Common myeloid progenitor, CD34-positive (primary cell): Measurements from ENCODE around the gene IGF2BP1.

Source experiments
- CTCF ChIA-PET: fragments of 350-600 bp; sonication (Branson Sonifier 250); formaldehyde crosslinking; loops from one replicate; lab custom pipeline; 2021; ENCODE audit warnings: antibody characterized with exemption; lab: Charles Lee
- POLR2A ChIA-PET: fragments of 350-600 bp; sonication (Branson Sonifier 250); formaldehyde crosslinking; loops from one replicate; lab custom pipeline; 2021; ENCODE audit warnings: antibody characterized with exemption; lab: Charles Lee
- DNase-seq, 3 donors: peaks; one replicate each; pipeline versions ENCODE4 v3.0.0 to v3.0.0-alpha.2; 2013
- H3K27ac ChIP-seq, 2 experiments: 1 replicate in 1 of 2; 2 replicates in 1 of 2; pipeline ENCODE4 v1.7.0; 2013; ENCODE audit warnings: inconsistent platforms in 2 of 2, low read length in 2 of 2, mild to moderate bottlenecking in 2 of 2, low read depth in 1 of 2, moderate library complexity in 1 of 2; ENCODE audit not compliant: severe bottlenecking in 2 of 2, insufficient read depth in 1 of 2, poor library complexity in 1 of 2
- H3K27me3 ChIP-seq, 5 experiments: replicated peaks in 2 of 5; 1 replicate in 3 of 5; 2 replicates in 2 of 5; pipeline versions ENCODE4 v1.6.1 to v1.7.0; 2013; ENCODE audit warnings: low read length in 4 of 5, mild to moderate bottlenecking in 2 of 5, moderate library complexity in 2 of 5, inconsistent platforms in 1 of 5; ENCODE audit not compliant: insufficient read depth in 5 of 5, control insufficient read depth in 4 of 5
- H3K36me3 ChIP-seq, 4 experiments: 1 replicate in 2 of 4; 2 replicates in 2 of 4; pipeline versions ENCODE4 v1.6.1 to v1.7.0; 2013; ENCODE audit warnings: low read length in 3 of 4, control low read depth in 1 of 4, mild to moderate bottlenecking in 1 of 4; ENCODE audit not compliant: control insufficient read depth in 4 of 4, insufficient read depth in 4 of 4
- H3K4me1 ChIP-seq, 4 experiments: 1 replicate in 3 of 4; 2 replicates in 1 of 4; pipeline versions ENCODE4 v1.6.1 to v1.7.1; 2013; ENCODE audit warnings: low read length in 3 of 4, mild to moderate bottlenecking in 3 of 4, control low read depth in 1 of 4, inconsistent platforms in 1 of 4, moderate library complexity in 1 of 4; ENCODE audit not compliant: control insufficient read depth in 4 of 4, insufficient read depth in 4 of 4; ENCODE audit errors: control extremely low read depth in 1 of 4
- H3K4me3 ChIP-seq, 7 experiments: 1 replicate in 4 of 7; 2 replicates in 3 of 7; pipeline versions ENCODE4 v1.5.1 to v1.7.0; 2013; ENCODE audit warnings: mild to moderate bottlenecking in 7 of 7, low read length in 6 of 7, moderate library complexity in 6 of 7, inconsistent platforms in 2 of 7, low read depth in 2 of 7, control low read depth in 1 of 7; ENCODE audit not compliant: insufficient read depth in 4 of 7, control insufficient read depth in 1 of 7; ENCODE audit errors: extremely low read depth in 1 of 7
- H3K9me3 ChIP-seq, 5 experiments: 1 replicate in 4 of 5; 2 replicates in 1 of 5; pipeline versions ENCODE4 v1.6.1 to v1.7.1; 2013; ENCODE audit warnings: low read length in 4 of 5, mild to moderate bottlenecking in 2 of 5, inconsistent platforms in 1 of 5, low read depth in 1 of 5, moderate library complexity in 1 of 5; ENCODE audit not compliant: control insufficient read depth in 4 of 5, insufficient read depth in 2 of 5; ENCODE audit errors: control extremely low read depth in 1 of 5
- WGBS: methylation state at CpG from one replicate; pipeline ENCODE4 v1.1.5; 2013; ENCODE audit not compliant: insufficient coverage; 5-methylcytosine and 5-hydroxymethylcytosine counted together

IGF2BP1 gene

DNA sequence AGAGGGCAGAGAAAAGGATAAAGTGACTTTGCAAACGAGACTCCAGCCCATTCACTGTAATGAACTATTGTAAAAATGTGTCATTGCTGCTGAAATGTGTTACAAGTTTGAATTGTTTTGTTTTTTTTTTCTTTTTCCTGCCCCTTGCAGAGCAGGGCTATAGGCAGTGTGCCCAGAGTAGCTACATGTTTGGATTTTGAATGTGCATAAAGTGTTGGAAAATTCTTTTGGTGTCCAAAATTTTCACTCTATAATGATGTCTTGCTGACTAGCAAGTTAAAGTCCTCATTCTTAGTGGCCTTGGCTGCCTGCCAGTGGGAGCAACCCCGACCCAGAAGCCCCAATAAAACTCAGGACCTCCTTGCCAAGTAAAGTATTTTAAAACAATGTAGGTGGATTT is 66.5 kb downstream of the IGF2BP1 start:
- H3K4me3 ChIP-seq = no peak overlapping the region
- H3K36me3 ChIP-seq = no peaks in the 10 kb centered on the region
- H3K27ac ChIP-seq = no peak overlapping the region
- no peak for DNase-seq
- peaks cover 0 to 2% (median 0%) of the 10 kb centered on the region in 5 experiments for H3K27me3 ChIP-seq
- CTCF ChIA-PET = no interaction called here
- WGBS = 100% methylated on average over 1 of the region's 2 CpGs
- POLR2A ChIA-PET = no interaction called here
- no peaks in the 10 kb centered on the region for H3K4me1 ChIP-seq
- no peaks in the 10 kb centered on the region for H3K9me3 ChIP-seq

DNA sequence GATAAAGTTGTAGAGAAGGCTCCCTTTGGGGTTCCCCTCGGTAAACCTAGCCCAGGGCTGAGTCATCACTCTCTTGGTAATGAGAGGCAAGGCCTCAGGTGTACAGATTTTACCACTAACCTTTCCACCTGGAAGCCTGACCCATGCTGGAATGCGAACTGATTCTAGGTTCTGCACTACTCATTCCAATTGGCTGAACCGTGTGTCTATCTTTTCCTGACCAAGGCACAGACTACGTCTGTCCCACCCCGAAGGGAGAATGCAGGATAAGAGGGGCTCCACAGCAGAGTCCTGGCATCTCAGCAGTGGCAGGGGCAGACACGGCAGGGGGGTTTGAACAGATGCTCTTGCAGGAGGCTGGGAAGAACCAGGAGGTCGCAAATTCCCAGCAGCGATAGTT is 70.0 kb downstream of the IGF2BP1 start:
- ChIA-PET POLR2A (no interaction called here), CTCF (no interaction called here)
- WGBS = 87% methylated on average over 7 of the region's 8 CpGs
- no peak overlapping the region for H3K27ac ChIP-seq
- no peaks in the 10 kb centered on the region for H3K36me3 ChIP-seq
- DNase-seq = no peak
- no peak overlapping the region for H3K4me3 ChIP-seq
- no peaks in the 10 kb centered on the region for H3K4me1 ChIP-seq
- no peaks in the 10 kb centered on the region for H3K9me3 ChIP-seq
- peaks cover 0 to 2% (median 0%) of the 10 kb centered on the region in 5 experiments for H3K27me3 ChIP-seq

DNA sequence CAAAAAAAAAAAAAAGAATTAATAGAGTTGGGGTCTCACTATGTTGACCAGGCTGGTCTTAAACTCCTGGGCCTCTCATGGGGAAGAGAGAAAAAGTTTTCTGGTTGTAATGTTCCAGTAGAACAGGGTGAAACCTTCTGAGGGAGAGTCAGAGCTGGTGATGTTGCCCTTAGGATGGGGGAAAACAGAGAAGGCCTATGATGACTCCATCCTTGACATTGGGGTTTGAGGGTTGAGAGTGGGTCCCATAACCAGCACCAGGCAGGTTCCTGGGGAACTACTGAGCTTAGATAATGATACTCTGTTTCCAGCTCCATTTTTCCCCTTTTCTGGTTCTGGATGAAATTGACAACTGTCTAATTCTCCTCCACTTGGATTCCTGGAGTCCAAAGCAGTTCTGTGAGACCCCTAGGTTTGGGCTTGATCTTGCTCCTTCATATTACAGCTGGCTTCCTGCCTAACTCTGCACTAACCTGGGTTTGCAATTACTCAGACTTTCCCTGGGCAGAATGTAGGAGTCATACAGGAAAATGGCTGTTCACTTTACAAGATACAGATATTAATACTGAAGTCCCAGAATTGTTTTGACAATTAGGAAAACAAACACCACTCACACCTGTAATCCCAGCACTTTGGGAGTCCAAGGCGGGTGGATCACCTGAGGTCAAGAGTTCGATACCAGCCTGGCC is 72.5 kb downstream of the IGF2BP1 start:
- no peaks in the 10 kb centered on the region for H3K4me1 ChIP-seq
- DNase-seq = no peak
- POLR2A ChIA-PET = no interaction called here
- H3K36me3 ChIP-seq = no peaks in the 10 kb centered on the region
- H3K27me3 ChIP-seq = peaks cover 0 to 2% (median 0%) of the 10 kb centered on the region in 5 experiments
- CTCF ChIA-PET = no interaction called here
- no peak overlapping the region for H3K4me3 ChIP-seq
- H3K9me3 ChIP-seq = no peaks in the 10 kb centered on the region
- no peak overlapping the region for H3K27ac ChIP-seq
- WGBS = 83% methylated on average over 1 of the region's 2 CpGs

DNA sequence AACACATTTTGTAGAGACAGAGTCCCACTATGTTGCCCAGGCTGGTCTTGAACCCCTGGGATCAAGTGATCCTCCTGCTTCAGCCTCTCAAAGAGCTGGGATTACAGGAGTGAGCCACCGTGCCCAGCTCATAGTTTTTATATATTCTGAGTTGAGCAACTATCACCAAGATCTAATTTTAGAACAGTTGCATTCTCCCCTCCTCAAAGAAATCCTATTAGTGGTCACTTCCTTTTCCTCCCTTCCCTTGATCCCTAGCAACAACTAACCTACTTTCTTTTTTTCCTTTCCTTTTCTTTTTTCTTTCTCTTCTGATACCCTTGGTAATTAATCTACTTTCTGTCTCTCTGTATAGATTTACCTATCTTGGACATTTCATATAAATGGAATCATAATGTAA is 73.9 kb downstream of the IGF2BP1 start:
- Histone ChIP-seq H3K4me1 (no peaks in the 10 kb centered on the region), H3K4me3 (no peak overlapping the region), H3K27me3 (peaks cover 0 to 3% (median 0%) of the 10 kb centered on the region in 5 experiments), H3K27ac (no peak overlapping the region), H3K9me3 (no peaks in the 10 kb centered on the region), H3K36me3 (no peaks in the 10 kb centered on the region)
- POLR2A ChIA-PET = no interaction called here
- DNase-seq = no peak
- CTCF ChIA-PET = interaction anchor here (1.0 kb wide), 2 partner anchors 41 to 220 kb away, joined by 4 read pairs; no protein-coding TSS in a partner anchor
- WGBS = 50% methylated on average over 1 of the region's 1 CpG

DNA sequence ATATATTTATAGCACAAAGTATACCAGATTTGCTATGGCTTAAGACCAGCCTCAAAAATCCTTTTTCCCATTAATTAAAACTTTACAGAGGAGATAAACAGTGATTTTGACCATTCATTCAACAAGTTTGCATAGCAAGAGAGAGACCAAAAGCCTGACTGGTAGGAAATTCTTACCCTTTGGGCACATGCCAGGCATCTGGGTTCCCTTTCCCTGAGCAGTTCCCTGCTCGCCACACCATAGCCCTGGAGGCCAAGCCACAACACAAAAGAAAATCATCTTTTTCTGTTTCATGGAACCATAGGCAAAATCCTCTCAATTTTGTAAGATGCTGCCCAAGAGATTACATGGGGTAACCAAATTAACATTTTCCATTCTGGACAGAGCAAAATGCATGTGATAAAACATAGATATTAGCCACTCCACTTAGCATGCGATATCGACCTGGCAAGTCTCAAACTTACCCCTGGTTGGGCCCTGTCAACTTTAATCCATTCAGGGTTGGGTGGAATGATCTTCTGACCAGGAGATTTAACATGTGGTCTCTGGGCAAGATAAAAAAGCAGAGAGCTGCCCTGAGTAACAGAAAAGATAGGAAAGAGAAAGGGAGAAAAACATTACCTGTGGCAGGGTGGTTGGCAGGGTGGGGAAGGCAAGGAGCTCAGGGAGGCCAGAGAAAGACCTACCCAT is 77.8 kb downstream of the IGF2BP1 start:
- POLR2A ChIA-PET = no interaction called here

DNA sequence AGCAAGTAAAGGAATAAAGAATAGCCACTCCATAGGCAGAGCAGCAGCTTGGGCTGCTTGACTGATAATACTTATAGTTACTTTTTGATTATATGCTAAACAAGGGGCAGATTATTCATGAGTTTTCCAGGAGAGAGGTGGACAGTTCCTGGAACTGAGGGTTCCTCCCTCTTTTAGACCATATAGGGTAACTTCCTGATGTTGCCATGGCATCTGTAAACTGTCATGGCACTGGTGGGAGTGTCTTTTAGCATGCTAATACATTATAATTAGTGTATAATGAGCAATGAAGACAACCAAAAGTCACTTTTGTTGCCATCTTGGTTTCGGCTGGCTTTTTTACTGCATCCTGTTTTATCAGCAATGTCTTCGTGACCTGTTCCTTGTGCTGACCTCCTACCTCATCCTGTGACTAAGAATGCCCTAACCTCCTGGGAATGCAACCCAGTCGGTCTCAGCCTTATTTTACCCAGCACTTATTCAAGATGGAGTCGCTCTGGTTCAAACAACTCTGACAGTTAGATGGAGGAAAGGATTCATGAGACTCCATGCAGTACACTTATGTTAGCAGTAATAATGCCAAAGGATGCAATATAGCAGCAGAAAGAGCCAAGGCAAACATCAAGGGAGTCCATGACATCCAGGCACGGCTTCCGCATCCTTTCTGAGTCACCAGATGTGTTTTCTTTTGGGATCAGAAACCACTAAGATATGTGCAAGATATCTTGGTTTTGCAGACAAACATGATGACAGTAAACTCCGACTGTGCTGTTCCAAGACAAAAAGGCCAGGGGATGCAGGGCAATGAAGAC is 79.6 kb downstream of the IGF2BP1 start:
- ChIA-PET POLR2A (no interaction called here), CTCF (no interaction called here)
- no peak for DNase-seq
- H3K36me3 ChIP-seq = no peaks in the 10 kb centered on the region
- H3K27me3 ChIP-seq = peaks cover 2 to 18% (median 9%) of the 10 kb centered on the region in 5 experiments
- no peak overlapping the region for H3K4me3 ChIP-seq
- H3K27ac ChIP-seq = no peak overlapping the region
- 93% methylated on average over 5 of the region's 7 CpGs for WGBS
- no peaks in the 10 kb centered on the region for H3K4me1 ChIP-seq
- peaks cover 0 to 4% (median 0%) of the 10 kb centered on the region in 5 experiments for H3K9me3 ChIP-seq

More for the DNA sequence above, 77.8 kb downstream of the IGF2BP1 start:
- Histone ChIP-seq H3K9me3 (peaks cover 0 to 4% (median 0%) of the 10 kb centered on the region in 5 experiments), H3K27me3 (peaks cover 0 to 17% (median 8%) of the 10 kb centered on the region in 5 experiments), H3K27ac (no peak overlapping the region), H3K36me3 (no peaks in the 10 kb centered on the region), H3K4me1 (no peaks in the 10 kb centered on the region), H3K4me3 (no peak overlapping the region)
- CTCF ChIA-PET = interaction anchor here (1.5 kb wide), 1 partner anchor 39 kb away, joined by 4 read pairs; no protein-coding TSS in a partner anchor
- WGBS = 86% methylated on average over 1 of the region's 3 CpGs
- no peak for DNase-seq
